GM21529 (cell line): Measurements from ENCODE around the gene IPPK.

Experiments
- ATAC-seq: cut with Tn5 transposase; IDR thresholded peaks from one replicate; pipeline ENCODE4 v1.9.1; 2021; ENCODE audit not compliant: unreplicated experiment

Gene IPPK

DNA sequence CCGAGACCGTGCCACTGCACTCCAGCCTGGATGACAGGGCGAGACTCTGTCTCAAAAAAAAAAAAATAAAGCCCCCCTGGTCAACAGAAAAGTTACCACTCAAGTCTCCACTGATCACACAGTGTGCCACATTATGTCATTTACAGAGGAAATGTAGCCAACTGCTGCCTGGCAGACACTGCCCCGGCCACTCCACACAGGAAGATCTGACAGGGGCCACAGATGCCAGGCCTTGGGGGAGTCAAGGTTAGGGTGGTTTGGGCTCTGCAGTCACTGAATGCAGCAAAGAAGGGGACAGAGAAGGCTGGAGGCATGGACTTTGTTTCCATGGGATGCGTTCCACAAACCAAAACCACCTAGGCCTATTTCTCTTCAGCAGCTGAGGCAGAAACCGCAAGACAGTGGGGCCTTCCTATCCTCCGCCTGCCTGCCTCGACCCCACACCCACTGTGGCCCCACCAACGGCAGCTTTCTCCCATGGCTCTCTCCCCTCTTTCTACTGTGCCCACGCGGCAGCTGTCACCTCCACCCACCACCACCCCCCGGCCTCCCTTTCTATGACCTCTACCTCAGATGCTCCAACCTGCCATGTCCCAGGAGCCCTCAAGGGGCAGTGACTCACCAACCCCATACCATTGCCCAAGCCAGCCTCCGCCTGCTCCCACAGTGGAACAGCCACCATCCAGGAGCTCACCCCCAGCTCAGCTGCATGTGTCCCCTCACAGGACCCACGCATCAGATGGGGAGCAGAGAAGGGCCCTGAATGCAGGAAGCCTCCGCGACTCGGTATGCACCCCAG lies 12.4 kb downstream of the IPPK start:
- no peak for ATAC-seq

DNA sequence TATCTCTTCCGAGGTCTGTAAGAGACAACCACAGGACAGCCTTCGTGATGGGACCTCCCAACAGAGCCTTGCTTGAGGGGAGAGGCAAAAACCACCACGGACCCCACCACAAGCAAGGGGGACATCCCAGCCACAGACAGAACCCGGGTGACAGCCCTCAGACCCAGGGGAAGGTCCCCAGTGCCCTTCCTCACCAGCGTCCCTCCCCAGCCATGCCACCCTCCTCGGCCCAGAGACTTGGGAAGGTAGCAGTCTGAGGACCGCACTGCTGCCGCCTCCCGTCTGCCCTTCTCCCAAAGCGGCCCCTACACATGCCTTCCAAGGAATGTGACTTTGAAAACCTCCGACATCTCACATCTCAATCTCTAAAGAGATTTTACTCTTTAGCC lies 13.4 kb downstream of the IPPK start:
- ATAC-seq: no peak

DNA sequence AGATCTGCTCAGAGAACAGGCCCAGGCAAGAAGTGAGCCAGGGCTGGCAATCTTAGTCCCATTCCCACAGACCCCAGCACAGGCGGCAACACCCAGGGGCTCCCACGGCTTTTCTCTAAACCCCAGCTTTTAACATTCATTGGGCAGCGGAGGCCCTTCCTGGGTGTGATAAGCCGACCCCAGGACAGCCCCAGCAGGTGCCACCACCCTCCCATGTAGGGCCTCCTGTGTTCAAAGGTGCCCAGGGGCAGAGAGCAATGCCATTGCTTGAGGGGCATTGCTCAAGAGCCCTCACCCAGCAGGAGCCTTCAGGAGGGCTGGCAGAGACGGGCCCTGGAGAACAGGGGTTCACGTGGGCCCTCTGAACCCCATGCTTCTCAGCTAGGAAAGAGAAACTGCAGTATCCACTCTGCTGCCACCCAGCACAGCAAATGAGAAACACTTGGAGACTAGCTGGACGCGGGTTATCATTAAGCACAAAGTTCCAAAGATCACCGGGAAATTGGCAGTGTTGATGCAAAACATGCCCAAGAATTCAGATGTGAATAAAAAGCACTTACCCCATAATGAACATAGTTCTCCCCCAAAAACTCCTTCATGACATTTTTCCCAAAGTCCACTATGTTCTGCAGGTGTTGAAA lies 13.9 kb downstream of the IPPK start:
- no peak for ATAC-seq

DNA sequence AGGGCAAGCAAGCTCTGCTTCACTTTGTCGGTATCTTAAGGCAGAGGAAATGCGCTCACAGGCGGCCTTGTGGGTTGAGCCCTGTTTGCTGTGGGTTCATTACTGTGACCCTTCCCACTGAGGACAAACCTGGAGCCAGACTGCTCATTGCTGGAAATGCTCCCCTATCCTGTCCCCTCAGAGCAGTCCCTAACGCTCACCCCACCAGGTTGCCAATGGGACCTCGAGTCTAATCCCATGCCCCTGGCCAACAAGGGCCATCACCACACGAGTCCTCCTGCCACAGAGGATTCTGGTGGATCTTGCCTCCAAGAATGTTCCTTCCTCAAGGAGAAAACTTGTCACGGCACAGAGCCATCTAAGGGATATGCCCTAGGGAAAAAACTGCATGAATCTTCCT lies 14.6 kb downstream of the IPPK start:
- no peak for ATAC-seq

DNA sequence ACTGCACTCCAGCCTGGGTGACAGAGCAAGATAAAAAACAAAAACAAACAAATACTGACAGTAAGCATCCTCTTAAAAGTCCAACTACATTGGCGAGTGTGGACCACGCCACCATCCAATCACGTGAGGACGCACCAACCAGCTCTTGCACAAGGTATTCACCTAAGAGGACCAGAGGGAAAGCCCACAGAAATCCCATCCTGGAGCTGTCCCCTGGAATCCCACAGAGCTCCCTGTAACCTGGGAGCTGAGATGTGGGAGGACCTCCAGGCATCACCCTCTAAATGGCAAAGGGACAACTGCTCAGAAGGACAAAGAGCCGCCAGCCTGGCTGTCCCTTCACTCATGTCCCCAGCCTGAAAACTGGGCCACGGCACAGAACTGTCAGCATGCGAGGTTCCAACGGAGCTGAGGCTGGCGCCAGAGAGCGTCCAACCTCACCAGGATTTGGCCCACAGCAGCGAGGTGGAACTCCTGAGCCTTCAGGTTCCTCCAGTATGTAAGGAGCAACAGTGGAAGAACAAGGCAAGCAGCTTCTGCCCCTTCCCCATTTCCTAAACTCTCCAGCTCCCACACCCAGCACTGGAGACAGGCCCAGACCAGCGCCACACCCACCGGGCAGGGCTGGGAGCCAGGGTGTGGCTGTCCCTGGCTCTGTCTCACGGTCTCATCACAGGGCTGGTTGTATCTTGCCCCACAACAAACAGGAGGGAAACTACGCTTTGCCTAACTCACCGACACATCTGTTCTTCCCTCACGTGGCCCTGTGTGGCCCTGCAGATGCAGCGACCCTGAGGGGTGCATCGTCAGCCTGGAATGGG lies 15.2 kb downstream of the IPPK start:
- no peak for ATAC-seq

DNA sequence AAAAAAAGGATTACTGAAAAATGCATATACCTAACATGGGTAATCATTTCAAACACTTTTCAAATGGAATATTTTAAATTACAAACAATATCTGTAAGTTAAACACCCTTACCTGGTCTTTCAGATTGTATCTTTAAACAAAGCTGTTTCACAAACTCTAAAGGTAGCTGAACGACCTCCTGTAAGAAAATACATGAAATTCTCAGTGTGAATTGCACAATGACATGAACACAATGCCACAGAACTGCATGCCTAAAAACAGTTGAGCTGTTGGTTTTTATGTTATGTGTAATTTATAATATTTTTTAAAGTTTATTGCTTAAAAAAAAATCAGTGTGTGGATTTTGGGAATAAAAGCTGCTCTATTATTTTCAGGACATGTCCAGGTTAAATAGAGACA lies 17.5 kb downstream of the IPPK start:
- ATAC-seq: no peak

DNA sequence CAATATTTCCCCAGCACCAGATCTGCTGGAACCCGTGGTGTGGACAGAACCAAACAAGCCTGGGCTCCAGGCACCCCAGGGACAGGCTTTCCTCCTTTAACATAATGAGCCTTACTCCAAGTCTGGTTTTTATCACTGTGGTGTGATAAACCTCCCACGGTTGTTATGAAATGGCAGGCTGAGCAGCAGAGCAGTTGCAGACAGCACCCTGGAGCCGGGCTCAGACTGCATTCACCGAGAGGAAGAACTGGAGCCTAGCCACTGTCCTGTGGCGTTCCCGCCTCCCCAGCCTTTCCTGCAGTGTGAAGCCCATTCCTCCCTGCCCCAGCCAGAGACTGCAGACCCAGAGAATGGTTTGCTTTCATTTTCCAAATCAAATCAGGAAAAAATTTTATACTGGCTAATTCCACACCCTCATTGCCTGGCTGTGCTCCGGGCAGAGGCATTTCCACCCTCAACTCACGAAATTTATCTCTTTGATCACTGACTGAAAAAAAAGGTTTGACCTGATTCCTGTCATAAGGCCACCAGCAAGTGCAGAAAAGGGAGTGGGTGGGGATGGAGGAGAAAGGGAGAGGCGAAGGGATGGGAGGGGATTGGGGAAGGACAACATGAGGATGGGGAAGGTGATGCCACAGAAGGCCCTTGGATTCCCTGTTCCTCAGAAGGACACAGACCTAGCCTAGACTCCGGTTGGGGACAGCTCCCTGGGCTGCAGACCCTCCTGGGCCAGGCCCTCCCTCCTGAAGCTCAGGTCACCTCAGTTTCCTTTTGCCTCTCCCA lies 18.9 kb downstream of the IPPK start:
- no peak for ATAC-seq

DNA sequence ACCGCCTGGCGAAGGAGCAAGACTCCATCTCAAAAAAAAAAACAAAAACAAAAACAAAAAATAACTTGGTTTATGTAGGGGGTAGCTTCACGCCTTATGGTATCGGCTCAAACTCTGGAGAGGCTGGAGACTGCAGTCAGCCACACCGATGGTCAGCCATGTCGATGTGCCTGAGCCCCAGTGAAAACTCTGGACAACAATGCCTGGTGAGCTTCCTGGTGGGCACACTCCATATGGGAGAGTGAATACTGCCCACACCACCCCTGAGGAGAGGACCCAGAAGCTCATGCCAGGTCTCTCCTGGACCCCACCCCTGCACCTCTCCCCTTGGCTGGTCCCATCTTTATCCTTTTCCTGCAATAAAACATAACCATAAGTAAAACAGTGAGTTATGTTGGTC lies 19.6 kb downstream of the IPPK start:
- no peak for ATAC-seq

DNA sequence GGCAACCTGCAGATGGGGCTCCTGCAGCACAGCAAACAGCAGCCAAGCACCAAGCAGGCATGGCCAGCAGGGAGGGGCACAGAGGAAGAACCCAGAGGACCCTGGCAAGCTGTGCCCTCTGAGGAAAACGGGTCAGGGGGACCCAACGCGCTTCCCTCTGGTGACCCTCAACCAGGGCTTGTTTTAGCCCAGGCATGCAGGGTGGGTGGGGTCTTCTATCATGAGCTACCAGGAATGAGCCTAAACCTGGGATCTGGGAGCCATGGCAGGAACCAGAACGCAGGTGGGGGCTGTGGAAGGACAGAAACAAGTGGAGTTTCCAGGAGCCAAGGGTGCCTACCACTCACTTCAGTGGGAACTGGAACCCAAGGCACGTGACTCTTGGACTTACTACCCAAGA lies 20.9 kb downstream of the IPPK start:
- no peak for ATAC-seq

DNA sequence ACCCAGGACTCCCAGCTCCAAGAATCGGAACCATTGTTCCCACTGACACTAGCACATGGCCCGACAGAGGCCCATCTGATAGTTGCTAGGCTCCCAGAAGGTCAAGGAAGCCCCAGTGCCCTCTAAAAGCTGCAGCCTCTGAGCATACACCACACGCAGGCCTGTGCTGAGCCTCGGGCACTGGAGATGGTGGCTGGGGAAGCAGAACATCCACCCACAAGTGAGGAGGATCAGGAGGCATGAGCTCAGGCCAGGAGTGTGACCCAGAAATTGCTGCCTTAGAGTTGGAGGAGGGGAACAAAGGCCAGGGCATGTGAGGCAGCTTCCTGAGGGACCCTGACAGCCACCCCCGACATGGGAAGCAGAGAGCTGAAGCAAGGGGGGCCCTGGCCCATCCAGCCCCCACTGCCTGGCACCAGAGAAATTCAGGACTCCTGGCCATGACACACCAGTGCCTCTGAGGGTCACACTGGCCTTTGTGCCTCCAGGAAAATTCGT lies 21.4 kb downstream of the IPPK start:
- no peak for ATAC-seq

DNA sequence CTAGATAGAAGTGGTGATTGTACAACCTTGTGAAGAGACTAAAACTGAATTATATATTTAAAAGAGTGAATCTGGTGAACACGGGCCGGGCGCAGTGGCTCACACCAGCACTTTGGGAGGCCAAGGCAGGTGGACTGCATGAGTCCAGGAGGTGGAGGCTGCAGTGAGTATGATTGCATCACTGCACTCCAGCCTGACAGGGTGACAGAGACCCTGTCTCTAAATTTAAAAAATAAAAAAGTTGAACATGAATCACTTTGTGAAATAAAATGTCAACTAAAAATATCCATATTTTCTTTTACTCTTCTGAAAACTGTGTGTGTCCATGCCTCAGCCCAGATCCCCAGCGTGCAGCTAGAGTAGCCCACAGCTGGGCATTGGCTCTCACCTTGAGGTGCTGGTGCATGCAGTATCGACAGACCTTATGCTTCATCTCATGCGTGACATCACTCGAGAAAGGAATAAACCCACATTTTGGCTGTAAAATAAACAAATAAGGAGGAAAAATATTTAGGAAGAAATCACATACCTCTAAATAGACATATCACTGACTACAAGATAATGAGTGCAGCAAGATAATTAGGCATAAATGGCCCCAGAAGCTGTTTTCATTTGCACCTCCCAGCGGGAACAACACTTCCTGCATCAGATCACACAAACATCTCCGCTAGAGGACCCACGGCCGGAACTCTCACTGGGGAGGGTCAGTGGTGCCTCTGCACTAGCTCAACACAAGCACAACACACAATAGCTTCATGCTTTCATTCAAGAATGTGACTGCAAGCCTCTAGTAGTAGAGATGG lies 22.1 kb downstream of the IPPK start:
- no peak for ATAC-seq

DNA sequence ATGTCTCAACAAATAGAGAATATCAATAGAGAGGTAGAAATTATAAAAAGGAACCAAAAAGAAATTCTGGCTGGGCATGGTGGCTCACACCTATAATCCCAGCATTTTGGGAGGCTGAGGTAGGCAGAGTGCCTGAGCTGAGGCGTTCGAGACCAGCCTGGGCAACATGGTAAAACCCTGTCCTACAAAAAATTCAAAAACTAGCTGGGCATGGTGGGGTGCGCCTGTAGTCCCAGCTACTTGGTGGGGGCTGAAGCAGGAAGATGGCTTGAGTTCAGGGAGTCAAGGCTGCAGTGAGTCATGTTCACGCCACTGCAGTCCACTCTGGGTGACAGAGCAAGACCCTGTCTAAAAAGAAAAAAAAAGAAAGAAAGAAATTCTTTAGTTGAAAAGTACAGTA lies 24.9 kb downstream of the IPPK start:
- no peak for ATAC-seq

DNA sequence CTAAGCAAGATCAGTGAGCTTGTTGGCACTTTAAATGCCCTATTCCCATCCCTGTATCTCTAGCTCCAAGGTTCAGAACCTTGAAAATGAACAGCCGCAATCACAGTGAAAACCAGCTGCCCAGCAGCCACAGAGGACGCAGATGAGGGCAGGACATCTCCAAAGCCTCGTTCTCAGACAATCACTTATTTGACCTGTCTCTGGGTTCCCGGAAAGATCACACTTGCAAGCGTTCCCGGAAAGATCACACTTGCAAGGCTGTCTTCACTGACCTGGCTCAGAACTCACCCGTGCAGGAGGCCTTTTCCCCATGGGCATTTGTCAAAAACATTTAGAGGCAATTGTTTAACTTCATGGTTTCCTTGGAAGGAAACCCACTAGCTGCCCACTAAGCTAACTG lies 25.7 kb downstream of the IPPK start:
- no peak for ATAC-seq

DNA sequence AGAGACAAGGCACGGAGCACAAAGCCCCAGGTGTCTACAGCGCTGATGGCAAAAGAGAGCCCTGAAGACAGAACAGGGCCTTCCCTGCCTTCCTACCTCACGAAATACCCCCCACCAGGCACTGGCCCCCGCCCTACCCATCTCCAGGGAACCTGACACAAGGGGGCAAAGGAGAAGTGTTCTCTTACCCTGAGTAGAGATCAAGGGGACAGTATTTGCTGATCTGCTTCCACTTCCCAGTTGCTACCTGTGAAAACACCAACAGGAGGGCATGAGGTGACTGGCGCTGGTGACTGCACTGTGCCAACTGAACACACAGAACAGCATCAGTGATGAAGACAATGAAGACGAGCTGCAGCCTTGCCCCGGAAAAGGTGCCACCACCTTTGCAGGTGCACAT lies 27.4 kb downstream of the IPPK start:
- ATAC-seq: no peak

DNA sequence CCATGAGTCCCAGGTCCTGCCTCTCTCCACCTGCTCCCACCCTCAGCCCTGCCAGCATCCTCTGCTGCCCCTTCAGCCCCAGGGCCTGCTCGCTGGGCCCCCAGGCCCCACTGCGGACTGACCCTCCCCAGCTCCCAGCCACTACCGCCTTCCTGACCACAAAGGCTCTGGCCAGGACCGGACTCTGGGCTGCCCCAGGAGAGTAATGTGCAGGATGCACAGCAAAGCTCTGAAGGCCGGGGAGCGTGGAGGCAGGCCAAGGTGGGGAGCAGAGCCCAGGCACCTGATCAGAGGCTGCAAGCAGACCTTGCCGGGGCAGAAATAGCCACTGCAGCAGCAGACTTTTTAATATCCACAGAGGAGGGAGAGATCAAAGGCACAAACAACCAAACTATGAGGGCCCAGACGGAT lies 27.9 kb downstream of the IPPK start:
- no peak for ATAC-seq

DNA sequence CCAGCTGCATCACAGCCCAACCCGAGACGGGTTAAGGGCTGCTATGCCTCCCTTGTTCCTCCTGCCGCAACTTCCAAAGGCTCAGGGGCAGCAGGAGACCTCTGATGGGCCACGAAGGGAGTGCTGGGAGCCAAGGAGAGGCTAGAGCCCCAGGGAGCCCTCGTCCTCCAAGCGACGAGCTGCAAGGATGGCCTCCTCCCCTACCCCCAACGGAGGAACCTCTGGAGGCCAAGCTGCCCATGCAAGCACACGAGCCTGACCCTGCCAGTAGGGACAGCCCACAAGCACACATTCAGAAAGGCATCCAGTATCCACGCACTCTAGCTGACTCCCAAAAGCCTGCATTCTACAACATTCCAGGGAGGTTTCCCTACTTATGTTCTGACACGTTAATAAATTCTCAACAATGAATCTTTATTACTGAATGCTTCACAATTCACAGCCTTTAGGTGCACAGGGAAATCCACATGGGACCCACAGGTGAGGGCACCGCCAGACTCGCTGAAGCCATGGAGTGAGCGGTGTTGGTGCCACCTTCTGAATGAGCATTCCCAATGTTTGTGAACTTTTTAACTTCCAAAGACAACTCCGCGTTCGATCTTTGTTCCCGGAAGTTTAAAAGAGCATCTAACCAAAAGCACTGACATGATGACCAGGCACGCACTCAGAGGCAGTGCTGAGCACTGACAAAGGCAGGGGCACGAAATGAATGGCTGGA lies 28.7 kb downstream of the IPPK start:
- no peak for ATAC-seq

DNA sequence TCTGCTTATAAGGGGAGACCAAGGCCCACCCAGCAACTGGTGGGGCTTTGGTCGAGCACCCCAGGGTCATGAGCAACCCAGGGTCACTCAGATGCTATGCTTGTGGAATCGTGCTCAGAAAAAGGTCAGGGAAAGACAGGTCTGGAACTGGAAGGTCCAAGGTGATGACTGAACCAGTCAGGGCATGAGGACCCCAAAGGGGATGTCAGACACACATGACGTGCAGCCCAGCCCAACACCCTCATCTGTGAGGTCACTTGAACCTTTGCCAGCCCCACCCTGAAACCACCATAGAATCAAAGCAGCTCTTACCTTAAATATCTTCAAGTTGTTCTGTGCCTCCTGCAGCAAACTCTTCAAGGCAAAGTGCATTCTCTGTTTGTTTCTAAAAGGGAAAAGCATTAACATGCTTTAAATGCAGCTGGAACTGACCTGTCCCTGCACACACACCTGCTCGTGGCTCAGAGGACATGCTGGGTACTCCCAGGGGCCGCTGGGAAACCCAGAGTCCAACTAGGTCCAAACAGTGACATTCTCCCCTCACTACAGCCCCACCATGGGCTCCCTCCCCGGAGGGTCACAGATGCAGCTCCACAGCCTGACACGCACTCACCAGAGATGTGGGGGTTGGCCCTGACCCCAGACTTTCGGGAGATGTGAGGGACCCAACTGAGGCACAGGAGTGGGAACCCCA lies 29.4 kb downstream of the IPPK start:
- no peak for ATAC-seq

DNA sequence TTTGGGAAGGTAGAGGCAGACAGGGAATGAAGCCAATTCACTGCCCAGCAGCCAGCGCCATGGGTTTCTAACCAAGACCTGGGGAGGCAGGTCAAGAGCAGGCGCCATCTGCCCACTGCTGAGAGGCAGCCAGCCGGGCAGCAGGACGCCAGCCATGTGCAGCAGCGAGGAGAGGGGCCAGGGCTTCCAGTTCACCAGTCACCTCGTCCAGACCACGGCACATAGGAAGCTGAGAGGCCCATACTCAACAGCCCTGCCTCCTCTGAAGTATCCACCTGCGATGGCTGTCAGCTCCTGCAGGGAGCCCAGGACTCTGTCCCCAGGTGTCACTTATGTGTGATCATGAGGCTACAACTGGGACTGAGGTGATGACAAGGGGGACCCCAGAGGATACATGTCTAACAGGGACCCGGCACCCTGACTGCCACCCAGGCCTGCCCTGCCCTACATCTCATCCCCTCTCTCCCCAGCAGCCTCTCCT lies 30.1 kb downstream of the IPPK start:
- no peak for ATAC-seq

DNA sequence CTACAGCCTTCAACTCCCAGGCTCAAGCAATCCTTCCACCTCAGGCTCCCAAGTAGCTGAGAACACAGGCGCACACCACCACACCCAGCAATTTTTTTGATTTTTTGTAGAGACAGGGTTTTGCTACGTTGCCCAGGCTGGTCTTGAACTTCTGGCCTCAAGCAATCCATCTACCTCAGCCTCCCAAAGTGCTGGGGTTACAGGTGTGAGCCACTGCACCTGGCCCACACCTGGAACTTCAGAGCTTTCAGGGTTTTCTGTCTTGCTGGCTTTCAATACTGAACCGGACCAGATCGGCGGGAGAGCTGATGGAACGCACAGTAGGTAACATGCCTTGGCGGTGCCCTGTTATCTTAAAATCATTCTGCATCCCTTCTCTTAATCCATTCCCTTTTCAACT lies 30.8 kb downstream of the IPPK start:
- ATAC-seq: no peak
